HG03025 (cell line): ENCODE measurements around the gene HCRTR1.
"Not testable (repeated sequence)": the region's sequence is repeated elsewhere in the genome, so short reads cannot be mapped to it uniquely, and the experiment has no call there.

Experiments
- ATAC-seq: cut with Tn5 transposase; IDR thresholded peaks from one replicate; pipeline ENCODE4 v1.9.1; 2021; ENCODE audit warnings: mild to moderate bottlenecking, moderate library complexity; ENCODE audit not compliant: unreplicated experiment, low FRiP score

Gene HCRTR1

DNA sequence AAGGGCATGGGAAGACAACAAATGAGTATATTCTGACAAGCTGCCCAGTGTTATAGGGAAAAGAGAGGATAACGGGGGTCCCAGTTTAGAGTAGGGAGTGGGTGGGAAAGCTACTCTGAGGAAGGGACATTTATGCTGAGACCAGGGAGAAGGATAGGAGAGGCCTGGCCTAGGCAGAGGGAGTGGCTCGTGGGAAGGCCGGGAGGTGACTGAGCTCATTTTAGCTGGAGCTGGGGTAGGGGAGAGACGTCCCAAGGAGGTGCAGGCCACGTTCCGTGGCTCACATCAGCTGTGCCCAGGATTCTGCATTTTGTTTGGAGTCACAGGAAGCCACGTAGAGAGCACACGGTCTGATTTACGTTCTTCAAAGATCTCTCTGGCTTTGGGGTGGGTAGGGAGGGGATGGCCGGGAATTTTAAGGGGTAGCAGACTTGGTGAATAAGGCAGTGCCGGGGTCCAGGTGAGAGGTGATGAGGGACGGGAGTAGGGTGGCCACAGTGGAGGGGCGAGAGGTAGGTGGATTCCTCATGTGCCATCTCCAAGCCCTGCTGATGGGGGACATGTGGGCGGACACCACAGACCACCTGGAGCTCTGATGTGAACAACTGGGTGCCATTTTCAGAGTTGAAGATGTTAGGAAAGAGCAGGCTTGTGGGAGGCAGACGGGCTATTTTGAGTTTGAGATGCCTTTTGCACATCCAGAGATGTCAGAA, 36.4 kb upstream of the HCRTR1 start:
- ATAC-seq = no peak

- no peak for ATAC-seq
Observed at GRCh38 chr1:31581821-31582810, 35.4 kb upstream of the HCRTR1 start.

- ATAC-seq = no peak
Observed at GRCh38 chr1:31583082-31583994, 34.2 kb upstream of the HCRTR1 start.

DNA sequence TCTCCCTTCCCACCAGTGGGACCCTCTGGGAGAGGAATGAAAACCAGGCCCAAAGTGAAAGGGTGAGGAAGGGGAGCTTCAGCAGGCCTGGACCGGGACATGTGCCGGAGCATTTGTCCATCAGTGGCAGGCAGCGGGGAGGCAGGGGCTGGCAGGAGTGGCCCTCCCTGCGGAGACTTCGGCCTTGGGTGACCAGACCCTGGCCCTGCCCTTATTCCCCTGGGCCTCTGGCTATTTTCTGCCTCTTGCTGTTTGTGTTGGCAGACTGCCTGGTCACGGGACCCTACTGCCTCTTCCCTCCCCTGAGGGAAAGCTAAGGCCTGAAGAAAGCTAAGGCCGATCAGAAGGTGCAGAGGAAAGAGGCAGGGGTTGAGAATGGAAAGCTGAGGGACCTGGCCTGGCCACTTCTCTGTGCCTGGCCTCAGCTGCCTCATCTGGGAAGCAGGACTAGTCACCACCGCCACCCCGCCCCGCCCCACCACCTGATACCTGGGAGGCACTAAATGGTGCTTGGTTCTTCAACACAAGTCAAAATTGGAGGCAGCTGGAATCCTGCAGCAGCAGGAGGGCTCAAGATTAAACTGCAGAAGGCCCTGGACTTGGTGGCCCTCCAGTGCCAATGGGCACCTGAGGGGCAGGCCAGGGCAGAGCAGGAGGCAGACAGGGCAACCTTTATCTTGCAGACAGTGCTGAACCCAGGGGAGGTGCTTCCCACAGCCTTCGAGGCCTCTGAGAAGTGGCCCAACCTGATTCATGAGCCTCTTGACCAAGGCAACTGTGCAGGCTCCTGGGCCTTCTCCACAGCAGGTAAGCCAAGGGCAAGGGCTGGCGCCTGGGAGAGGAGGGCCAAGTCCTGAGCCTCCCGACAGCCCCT, 33.3 kb upstream of the HCRTR1 start:
- ATAC-seq = no peak

GRCh38 chr1:31584869-31585735, 32.4 kb upstream of the HCRTR1 start:
- no peak for ATAC-seq

GRCh38 chr1:31585736-31586365, 31.6 kb upstream of the HCRTR1 start:
- no peak for ATAC-seq

GRCh38 chr1:31586376-31587327, 30.8 kb upstream of the HCRTR1 start:
- no peak for ATAC-seq

DNA sequence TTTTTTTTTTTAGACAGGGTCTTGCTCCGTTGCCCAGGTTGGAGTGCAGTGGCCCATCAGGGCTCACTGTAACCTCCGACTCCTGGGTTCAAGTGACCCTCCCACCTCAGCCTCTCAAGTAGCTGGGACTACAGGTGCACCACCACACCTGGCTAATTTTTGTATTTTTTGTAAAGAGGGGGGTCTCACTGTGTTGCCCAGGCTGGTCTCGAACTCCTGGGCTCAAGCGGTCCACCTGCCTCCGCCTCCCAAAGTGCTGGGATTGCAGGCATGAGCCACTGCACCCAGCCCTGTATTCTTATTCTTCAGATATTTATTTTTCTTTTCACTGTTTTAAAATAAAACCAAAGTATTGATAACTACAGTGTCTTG, 30.2 kb upstream of the HCRTR1 start:
- ATAC-seq = not testable (repeated sequence)

DNA sequence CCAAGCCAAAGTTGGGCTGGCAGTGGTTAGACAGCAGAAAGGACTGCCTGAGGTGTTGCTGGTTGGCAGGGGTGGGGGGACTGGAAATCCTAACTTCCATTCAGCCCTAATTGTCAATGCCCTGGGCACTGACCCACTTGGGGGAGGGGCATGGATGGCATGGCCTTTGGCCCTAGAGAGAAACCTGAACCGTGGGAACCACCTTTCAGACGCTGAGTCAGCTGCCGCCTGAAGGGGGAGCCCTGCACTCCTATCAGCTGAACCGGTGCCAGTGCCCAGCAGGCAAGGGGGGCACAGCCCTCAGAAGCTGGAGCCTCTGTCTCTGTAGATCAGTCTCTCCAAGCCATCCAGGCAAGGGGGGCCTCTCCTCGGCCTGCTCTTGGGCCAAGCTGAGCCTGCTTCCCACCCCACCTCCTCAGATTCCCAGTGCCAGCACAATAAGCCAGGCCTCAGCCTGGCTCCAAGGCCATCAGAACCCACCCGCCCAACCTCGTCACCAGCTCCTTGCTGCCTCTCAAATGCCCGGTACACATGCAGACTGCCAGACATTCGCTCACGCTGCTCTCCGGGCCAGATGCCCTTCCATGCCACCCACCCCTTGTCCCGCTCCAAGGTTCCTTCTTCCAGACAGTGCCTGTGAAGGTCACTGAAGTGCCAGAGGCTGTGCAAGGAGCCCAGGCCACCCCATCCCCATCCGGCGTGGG, 29.6 kb upstream of the HCRTR1 start:
- no peak for ATAC-seq

DNA sequence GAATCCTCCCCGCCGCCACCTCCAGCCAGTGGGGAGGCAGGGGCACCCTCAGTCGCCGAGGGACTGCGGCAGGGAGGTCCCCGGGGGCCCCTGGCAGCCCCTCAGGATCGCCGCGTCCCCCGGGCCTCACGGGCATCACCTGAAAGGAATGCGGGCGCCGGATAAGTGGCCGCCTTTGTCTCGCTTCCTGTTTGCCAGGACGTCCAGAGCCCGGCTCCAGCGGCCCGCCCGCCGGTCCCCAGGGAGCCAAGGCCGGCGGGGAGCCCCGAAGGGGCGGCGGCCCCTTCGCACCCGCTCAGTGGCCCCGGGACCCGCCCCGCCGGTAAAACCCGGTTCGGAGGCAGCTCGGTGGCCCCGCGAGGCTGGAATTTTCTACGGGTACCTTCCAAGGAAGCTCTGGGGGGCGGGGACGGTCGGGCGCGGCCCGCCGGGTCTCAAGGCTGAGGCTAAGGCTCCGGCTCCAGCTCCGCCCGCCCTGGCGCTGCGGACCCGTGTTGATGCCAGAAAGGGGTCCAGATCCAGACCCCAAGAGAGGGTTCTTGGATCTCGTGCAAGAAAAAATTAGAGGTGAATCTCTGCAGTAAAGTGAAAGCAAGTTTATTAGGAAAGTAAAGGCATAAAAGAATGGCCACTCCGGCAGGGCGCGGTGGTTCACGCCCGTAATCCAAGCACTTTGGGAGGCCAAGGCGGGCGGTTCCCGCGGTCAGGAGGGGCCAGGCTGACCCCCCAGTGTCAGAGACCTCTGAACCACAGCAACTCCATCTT, 28.6 kb upstream of the HCRTR1 start:
- no peak for ATAC-seq

DNA sequence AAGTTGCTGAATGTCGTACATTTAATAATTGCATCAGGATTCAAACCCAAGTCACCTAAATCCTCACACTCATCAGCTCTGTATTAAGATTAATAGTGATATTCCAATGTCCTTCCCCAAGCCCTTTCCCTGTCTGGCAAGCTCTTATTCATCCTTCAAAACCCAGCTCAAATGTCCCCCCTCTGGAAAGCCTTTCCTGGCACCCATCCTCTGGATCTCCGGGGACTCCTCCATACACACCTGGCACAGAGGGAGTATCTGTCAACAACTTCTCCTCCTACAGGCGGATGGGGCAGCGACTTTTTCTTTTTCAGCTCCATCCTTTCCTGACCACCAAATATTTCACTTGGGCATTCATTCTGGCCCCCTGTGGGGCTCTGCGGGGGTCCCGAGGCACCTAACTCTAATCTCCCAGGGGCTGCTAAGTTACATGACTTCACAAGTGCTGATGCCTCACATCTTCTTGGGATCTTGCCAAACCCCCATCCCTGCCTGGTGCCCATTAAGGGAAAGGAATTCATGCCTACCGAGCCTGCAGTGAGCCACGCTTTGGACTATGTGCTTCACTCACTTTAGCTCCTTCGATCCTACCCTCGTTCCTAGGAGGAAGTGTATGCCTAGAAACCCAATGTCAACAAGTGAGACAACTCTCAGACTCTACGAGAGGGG, 25.9 kb upstream of the HCRTR1 start:
- ATAC-seq = no peak

GRCh38 chr1:31592132-31592531, 25.4 kb upstream of the HCRTR1 start:
- no peak for ATAC-seq

DNA sequence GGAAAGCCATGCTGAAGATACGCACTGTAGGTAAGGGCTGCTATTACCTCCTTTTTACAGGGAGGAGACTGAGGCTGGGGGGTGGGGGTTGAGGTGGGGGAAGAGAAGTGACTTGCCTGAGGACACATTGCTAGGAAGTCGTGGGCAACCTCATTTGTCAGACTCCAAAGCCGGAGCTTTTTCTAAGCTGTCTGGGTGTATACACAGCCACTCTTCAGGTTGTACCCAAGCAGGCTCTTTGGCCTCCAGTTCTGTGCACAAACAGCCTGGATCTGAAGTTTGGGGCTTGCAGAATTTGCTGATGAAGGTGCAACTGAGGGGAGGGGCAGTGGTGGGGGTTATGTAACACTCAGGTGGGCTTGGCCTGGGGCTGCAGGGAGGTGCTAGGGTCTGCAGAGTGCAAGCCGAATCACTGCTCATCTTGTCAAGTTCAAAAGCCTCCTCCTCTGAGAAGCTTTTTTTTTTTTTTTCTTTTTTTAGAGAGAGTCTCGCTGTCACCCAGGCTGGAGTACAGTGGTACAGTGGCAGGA, 24.3 kb upstream of the HCRTR1 start:
- no peak for ATAC-seq

GRCh38 chr1:31593770-31594632, 23.5 kb upstream of the HCRTR1 start:
- no peak for ATAC-seq
